Heart left ventricle (tissue), 13 donors: ENCODE results near the gene NLGN4Y.

Source experiments
- CTCF ChIP-seq, 12 donors: fragments of 200-600 bp; sonication (generic) in 4 of 12; IDR thresholded peaks; one replicate each; pipeline versions ENCODE4 v1.5.0 to v1.8.0; 2018 to 2022; ENCODE audit warnings: antibody characterized with exemption in 12 of 12, mild to moderate bottlenecking in 5 of 12
- POLR2A ChIP-seq, 2 donors: fragments of 450-650 bp; IDR thresholded peaks; one replicate each; pipeline ENCODE4 v1.6.1; 2017; ENCODE audit warnings: antibody characterized with exemption in 2 of 2, mild to moderate bottlenecking in 2 of 2, moderate library complexity in 2 of 2
- donor health status: ischemic (EF 13 %, LVEDD 7.1; RV severe dilation, severe dysfunction).
- donor health status: DM: no; HTN: yes; CAD: no.
- donor health status: DM: no; HTN: no; CAD: no.
- donor health status: ischemic (EF 25% LVEDD 6.9; RV normal size, moderate dysfunction).
- donor health status: ischemic (EF 25% LVEDD 5.7; RV mildly dilated, moderate dysfunction).
- donor health status: ischemic (EF 35%, LVEDD 5.7; RV mildly dilated, moderate dysfunction).
- donor health status: nonischemic (EF 11% LVEDD 7.7; RV severe dilation, severe dysfunction).
- donor health status: DM: yes; HTN: yes; CAD: no.
- donor health status: PGD.
- donor health status: ischemic (EF 29% LVEDD 5.4; RV normal size, mild dysfunction).
- donor health status: nonischemic (EF 23%, LVEDD 6.1; RV moderate dilation, normal function).

- no peak for TF ChIP-seq CTCF (IDR thresholded peaks at IDR 0.05)
- no peak for TF ChIP-seq POLR2A (IDR thresholded peaks at IDR 0.05)
Observed at GRCh38 chrY:14829366-14829885, 305.1 kb downstream of the NLGN4Y start.
